Retinal pigment epithelial cell (primary cell): ENCODE data around the gene CEBPB.

ENCODE experiments used
- DNase-seq: peaks from one replicate; pipeline ENCODE4 v3.0.0-alpha.2; 2010; ENCODE audit warnings: low read depth
- H3K4me3 ChIP-seq: 2 replicates; pipeline ENCODE4 v1.5.1; 2011; ENCODE audit warnings: mild to moderate bottlenecking, low read length, control low read depth, moderate library complexity
- TF ChIP-seq, protein P1 (sequence below): conservative IDR thresholded peaks from 2 replicates; pipeline ENCODE4 v1.5.1; 2011; ENCODE audit warnings: low read depth, low read length, control low read depth, inconsistent platforms

Gene CEBPB

DNA sequence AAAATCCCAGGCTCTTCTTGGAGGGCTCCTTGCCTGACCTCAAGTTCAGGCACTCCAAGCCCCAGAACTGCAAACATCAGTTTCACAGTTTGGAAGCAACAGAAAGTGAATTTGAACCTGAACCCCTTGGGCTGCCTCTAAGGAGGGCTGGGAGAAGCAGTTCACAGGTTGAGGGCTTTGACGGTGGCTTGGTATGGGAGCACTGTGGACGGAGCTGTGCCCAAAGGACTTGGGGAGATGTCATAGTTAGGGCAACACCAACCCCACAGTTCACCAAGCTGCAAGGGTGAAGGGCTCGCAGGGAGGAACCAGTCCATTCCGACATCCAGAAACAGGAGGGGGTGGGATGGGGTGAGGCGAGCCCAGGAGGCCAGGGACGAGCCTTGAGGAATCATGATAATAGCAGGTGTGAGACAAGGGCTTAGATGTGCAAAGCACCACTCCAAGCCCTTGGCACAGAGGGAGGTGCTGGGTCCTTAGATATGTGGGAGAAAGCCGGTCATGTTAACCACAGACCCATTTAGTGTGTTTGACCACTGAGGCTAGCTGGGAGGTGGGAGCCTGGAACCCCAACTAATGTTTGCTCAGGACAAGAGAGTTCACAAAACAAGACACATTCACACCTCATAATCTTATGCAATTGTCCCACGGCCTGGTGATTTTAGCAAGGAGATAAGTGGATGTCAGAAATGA, 4.3 kb downstream of the CEBPB start:
- TF ChIP-seq, protein P1, sequence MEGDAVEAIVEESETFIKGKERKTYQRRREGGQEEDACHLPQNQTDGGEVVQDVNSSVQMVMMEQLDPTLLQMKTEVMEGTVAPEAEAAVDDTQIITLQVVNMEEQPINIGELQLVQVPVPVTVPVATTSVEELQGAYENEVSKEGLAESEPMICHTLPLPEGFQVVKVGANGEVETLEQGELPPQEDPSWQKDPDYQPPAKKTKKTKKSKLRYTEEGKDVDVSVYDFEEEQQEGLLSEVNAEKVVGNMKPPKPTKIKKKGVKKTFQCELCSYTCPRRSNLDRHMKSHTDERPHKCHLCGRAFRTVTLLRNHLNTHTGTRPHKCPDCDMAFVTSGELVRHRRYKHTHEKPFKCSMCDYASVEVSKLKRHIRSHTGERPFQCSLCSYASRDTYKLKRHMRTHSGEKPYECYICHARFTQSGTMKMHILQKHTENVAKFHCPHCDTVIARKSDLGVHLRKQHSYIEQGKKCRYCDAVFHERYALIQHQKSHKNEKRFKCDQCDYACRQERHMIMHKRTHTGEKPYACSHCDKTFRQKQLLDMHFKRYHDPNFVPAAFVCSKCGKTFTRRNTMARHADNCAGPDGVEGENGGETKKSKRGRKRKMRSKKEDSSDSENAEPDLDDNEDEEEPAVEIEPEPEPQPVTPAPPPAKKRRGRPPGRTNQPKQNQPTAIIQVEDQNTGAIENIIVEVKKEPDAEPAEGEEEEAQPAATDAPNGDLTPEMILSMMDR, result no peak
- no peak overlapping the region for H3K4me3 ChIP-seq
- no peak for DNase-seq

DNA sequence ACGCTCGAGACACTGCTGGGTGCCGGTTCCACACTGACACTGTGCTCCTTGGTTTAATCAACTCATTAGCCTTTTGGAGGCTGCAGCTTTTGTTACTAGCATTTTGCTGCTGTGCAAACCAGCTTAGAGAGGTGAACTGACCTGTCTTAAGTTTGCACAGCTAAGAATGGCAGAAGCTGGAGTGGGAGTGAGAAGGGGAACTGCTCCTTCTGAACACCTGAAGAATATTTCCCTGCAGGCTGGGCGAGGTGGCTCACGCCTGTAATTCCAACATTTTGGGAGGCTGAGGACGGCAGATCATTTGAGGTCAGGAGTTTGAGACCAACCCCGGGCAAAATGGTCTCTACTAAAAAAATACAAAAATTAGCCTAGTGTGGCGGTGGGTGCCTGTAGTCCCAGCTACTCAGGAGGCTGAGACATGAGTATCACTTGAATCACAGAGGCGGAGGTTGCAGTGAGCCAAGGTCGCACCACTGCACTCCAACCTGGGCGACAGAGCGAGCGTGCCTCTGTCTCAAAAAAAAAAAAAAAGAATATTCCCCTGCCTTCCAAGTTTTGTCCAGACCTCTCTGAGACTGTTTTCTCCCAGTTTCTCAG, 5.0 kb downstream of the CEBPB start:
- DNase-seq, result no peak
- H3K4me3 ChIP-seq, result no peak overlapping the region
- TF ChIP-seq, protein P1, result no peak

GRCh38 chr20:50196248-50196647, 5.6 kb downstream of the CEBPB start:
- no peak overlapping the region for H3K4me3 ChIP-seq
- no peak for DNase-seq
- TF ChIP-seq, protein P1, result no peak

DNA sequence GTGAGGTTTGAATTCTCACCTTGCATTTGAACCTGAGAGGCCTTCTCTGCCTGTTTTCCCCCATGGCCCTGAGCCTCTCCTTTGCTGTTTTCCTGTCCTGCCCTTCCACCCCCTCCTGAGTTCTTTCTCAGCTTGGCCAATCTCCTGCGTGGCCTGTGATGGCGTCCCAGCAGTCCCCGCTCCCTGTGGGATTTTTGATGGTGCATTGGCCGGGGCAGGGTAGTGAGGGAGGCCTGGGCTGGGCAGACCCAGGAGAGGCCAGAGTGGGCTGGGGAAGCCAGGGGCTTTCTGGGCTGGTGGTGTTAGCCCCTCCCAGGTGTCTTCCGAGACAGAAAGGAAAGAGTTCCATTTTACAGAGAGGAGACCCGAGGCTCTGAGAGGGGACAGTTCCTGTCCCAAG, 6.3 kb downstream of the CEBPB start:
- H3K4me3 ChIP-seq, result no peak overlapping the region
- no peak for DNase-seq
- TF ChIP-seq, protein P1, result no peak

- no peak overlapping the region for H3K4me3 ChIP-seq
Measured at GRCh38 chr20:50197463-50198179, 7.0 kb downstream of the CEBPB start.

DNA sequence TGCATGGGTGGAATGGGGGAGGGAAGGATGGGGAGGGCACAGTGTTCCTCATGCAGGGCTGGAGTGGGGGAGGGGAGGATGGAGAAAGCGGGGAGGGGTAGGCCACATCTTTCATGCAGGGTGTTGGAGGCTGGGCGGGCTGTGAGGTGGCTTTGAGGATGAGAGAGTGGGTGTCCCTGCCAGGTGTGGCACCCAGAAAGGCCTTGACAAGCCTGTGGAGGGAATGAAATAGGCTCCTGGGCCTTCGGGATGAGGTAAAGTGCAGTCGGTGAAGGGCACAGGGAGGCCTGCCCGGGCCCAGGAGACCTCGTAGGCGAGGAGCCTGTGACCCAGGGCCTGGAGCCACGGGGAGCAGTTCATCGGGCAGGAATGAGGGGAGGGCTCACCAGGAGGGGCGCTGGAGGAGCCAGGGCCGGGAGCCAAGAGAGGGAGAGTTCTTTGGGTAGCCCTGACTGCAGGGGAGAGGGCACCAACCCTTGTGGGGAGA, 7.6 kb downstream of the CEBPB start:
- no peak overlapping the region for H3K4me3 ChIP-seq
- TF ChIP-seq, protein P1, result no peak
- DNase-seq, result no peak

More at GRCh38 chr20:50197463-50198179, 7.0 kb downstream of the CEBPB start:
- TF ChIP-seq, protein P1, result no peak
- DNase-seq, result no peak

- TF ChIP-seq, protein P1, result no peak
- no peak for DNase-seq
- no peak overlapping the region for H3K4me3 ChIP-seq
Measured at GRCh38 chr20:50198716-50199115, 8.1 kb downstream of the CEBPB start.
